WTC11 (cell line): ENCODE measurements around the gene LAMC3. TPM values are rescaled to one million over a fixed set of nuclear protein-coding genes. Genes with fewer than 3 reads are reported as not detected.
A peak's percentile ranks its signal among the peaks of the same experiment; 100 is the strongest.

ENCODE experiments used
- ATAC-seq: fragments of 200-7000 bp; cut with Tn5 transposase; 2 replicates; pipeline ENCODE4 v1.10.0; 2021; ENCODE audit warnings: mild to moderate bottlenecking, moderate library complexity
- CTCF ChIA-PET: fragments of 300-600 bp; sonication (Branson Sonifier 250); formaldehyde crosslinking; loops from one replicate; lab custom pipeline; 2021; ENCODE audit warnings: antibody characterized with exemption; lab: Charles Lee
- POLR2A ChIA-PET: fragments of 350-600 bp; sonication (Branson Sonifier 250); formaldehyde crosslinking; loops from one replicate; lab custom pipeline; 2021; ENCODE audit warnings: antibody characterized with exemption; lab: Charles Lee
- DNase-seq: peaks from one replicate; pipeline ENCODE4 v3.0.0; 2021; ENCODE audit warnings: low spot score
- H3K27ac Mint-ChIP-seq: 2 replicates; pipeline ENCODE4 v1.8.0; 2021; ENCODE audit warnings: mixed read lengths
- H3K27me3 Mint-ChIP-seq: 2 replicates; pipeline ENCODE4 v1.8.0; 2021; ENCODE audit warnings: low read depth, mild to moderate bottlenecking, moderate library complexity, mixed read lengths
- H3K36me3 Mint-ChIP-seq: 2 replicates; pipeline ENCODE4 v1.8.0; 2021; ENCODE audit warnings: mixed read lengths
- H3K4me1 Mint-ChIP-seq: 2 replicates; pipeline ENCODE4 v1.8.0; 2022; ENCODE audit warnings: mixed read lengths
- H3K4me3 Mint-ChIP-seq: 2 replicates; pipeline ENCODE4 v1.8.0; 2021; ENCODE audit warnings: mild to moderate bottlenecking, moderate library complexity, mixed read lengths
- H3K9me3 Mint-ChIP-seq: 2 replicates; pipeline ENCODE4 v1.8.0; 2021; ENCODE audit warnings: mixed read lengths
- CREB1 ChIP-seq: sonication (generic); formaldehyde crosslinking; IDR thresholded peaks from 2 replicates; pipeline ENCODE4 v1.8.0; 2023; ENCODE audit warnings: mild to moderate bottlenecking, missing genetic modification reagents
- FOXP1 ChIP-seq: sonication (generic); formaldehyde crosslinking; IDR thresholded peaks from 2 replicates; pipeline ENCODE4 v1.8.0; 2022; ENCODE audit warnings: missing genetic modification reagents, mild to moderate bottlenecking, moderate library complexity, borderline replicate concordance
- GTF2I ChIP-seq: fragments of 250-450 bp; sonication (Bioruptor Pico); conservative IDR thresholded peaks from 2 replicates; pipeline ENCODE4 v1.4.0; 2021; ENCODE audit warnings: mild to moderate bottlenecking
- IRF2 ChIP-seq: sonication (generic); formaldehyde crosslinking; IDR thresholded peaks from 2 replicates; pipeline ENCODE4 v1.8.0; 2022; ENCODE audit warnings: low read depth, missing genetic modification reagents, borderline replicate concordance
- JAZF1 ChIP-seq: fragments of 250-450 bp; sonication (Bioruptor Pico); IDR thresholded peaks from 2 replicates; pipeline ENCODE4 v1.9.0; 2021; ENCODE audit warnings: moderate library complexity, mild to moderate bottlenecking, inconsistent platforms
- JUN ChIP-seq: sonication (generic); formaldehyde crosslinking; IDR thresholded peaks from 2 replicates; pipeline ENCODE4 v1.8.0; 2023; ENCODE audit warnings: mild to moderate bottlenecking, missing genetic modification reagents
- MXD4 ChIP-seq: fragments of 250-450 bp; sonication (Bioruptor Pico); IDR thresholded peaks from 2 replicates; pipeline ENCODE4 v1.8.0; 2021; ENCODE audit warnings: mild to moderate bottlenecking, moderate library complexity, borderline replicate concordance
- MYBL2 ChIP-seq: sonication (generic); formaldehyde crosslinking; IDR thresholded peaks from 2 replicates; pipeline ENCODE4 v1.8.1; 2023; ENCODE audit warnings: mild to moderate bottlenecking, moderate library complexity, missing genetic modification reagents
- SP1 ChIP-seq: sonication (generic); formaldehyde crosslinking; conservative IDR thresholded peaks from 2 replicates; pipeline ENCODE4 v1.8.1; 2022; ENCODE audit warnings: missing genetic modification reagents
- ZNF138 ChIP-seq: sonication (generic); formaldehyde crosslinking; conservative IDR thresholded peaks from 2 replicates; pipeline ENCODE4 v1.8.1; 2022; ENCODE audit warnings: mild to moderate bottlenecking, moderate library complexity, missing genetic modification reagents
- ZNF671 ChIP-seq: fragments of 250-450 bp; sonication (Bioruptor Pico); IDR thresholded peaks from 2 replicates; pipeline ENCODE4 v1.8.0; 2021; ENCODE audit warnings: mild to moderate bottlenecking
- total RNA-seq: library from RNA; stranded (reverse); gene quantifications from 3 replicates; pipeline ENCODE4 v1.2.3, GENCODE V29; 2021
- TF ChIP-seq, protein P1 (sequence below): sonication (generic); formaldehyde crosslinking; IDR thresholded peaks from 2 replicates; pipeline ENCODE4 v1.8.1; 2022; ENCODE audit warnings: low read depth, missing genetic modification reagents, borderline replicate concordance
- TF ChIP-seq, protein P2 (sequence below): fragments of 200-600 bp; IDR thresholded peaks from 2 replicates; pipeline ENCODE4 v1.8.0; 2022; ENCODE audit warnings: antibody characterized with exemption
- TF ChIP-seq, protein P3 (sequence below): sonication (generic); formaldehyde crosslinking; IDR thresholded peaks from 2 replicates; pipeline ENCODE4 v1.8.0; 2022; ENCODE audit warnings: missing genetic modification reagents
- TF ChIP-seq, protein P4 (sequence below): fragments of 250-450 bp; sonication (Bioruptor Pico); IDR thresholded peaks from 2 replicates; pipeline ENCODE4 v1.9.0; 2021; ENCODE audit warnings: mild to moderate bottlenecking
- TF ChIP-seq, protein P5 (sequence below): fragments of 250-450 bp; sonication (Bioruptor Pico); conservative IDR thresholded peaks from 2 replicates; pipeline ENCODE4 v1.9.0; 2021; ENCODE audit warnings: mild to moderate bottlenecking

The LAMC3 gene
- total RNA-seq, 1 experiment from 2014 or later, result 50.9 TPM

DNA sequence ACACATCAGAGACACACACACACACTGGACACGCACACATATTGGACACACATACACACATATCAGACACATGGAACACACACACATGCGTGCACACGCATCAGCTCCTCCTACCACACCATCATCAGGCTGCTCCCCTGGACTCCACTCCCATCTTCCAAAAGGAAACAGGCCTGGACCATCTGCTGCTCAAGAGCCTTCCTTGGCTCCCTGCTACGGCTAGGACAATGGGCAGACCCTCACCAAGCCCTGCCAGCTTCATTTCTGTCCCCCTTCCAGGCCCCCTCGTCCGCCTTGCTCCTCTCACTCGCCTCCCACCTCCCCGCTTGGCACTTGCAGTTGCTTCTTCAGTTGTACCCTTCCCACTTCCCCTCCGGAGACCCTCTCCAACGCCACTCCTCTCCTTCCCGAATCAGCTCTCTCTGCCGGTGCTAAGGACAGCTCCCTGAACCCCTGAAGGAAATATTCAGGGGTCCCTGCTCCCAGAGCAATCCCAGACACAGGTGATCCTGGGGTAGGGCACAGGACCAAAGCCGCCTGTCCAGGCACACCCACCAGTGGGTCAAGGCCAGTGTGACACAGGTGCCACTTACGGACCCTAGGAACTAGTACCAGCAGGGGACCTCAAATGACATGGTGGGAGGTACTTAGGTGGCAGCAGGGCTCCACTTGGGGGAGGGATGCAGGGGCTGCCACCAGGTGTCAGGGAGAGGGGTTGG lies 12.1 kb upstream of the LAMC3 start:
- Mint-ChIP-seq H3K27ac (no peak overlapping the region), H3K9me3 (no peaks in the 10 kb centered on the region), H3K36me3 (no peaks in the 10 kb centered on the region), H3K4me3 (no peak overlapping the region), H3K27me3 (peaks cover 14% of the 10 kb centered on the region), H3K4me1 (peaks cover 7% of the 10 kb centered on the region)
- ChIA-PET POLR2A (interaction anchor here (1.0 kb wide), 1 partner anchor 97 kb away, joined by 3 read pairs; no protein-coding TSS in a partner anchor), CTCF (interaction anchor here (0.9 to 2.5 kb wide), 11 partner anchors 13 to 290 kb away, joined by 3 to 24 read pairs (median 9); no protein-coding TSS in a partner anchor)
- ATAC-seq (no peak), DNase-seq (no peak)
- no peak for TF ChIP-seq ZNF138

DNA sequence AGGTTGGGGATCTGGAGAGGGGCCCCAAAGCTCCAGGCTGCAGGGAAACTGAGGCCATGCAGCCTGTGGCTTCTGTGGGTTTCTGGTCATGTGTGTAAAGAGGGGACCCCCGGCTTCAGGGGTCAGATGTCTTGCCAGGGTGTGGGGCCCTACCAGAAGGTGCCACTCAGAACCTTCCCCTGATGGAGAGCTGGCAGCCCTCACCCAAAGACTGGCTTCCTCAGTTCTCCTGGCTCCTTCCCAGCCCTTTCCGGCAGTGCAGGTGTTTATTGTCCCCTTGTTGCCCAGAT lies 11.6 kb upstream of the LAMC3 start:
- DNase-seq (no peak), ATAC-seq (no peak)
- Mint-ChIP-seq H3K4me1 (peaks cover 4% of the 10 kb centered on the region; the same call in 1 of the 2 replicates), H3K27me3 (peaks cover 14% of the 10 kb centered on the region), H3K4me3 (no peak overlapping the region), H3K27ac (no peak overlapping the region), H3K9me3 (no peaks in the 10 kb centered on the region), H3K36me3 (no peaks in the 10 kb centered on the region)
- ChIA-PET POLR2A (interaction anchor here (1.0 kb wide), 1 partner anchor 97 kb away, joined by 3 read pairs; no protein-coding TSS in a partner anchor), CTCF (interaction anchor here (0.9 to 2.9 kb wide), 15 partner anchors 14 to 297 kb away, joined by 3 to 80 read pairs (median 11); no protein-coding TSS in a partner anchor)
- TF ChIP-seq ZNF671 (CRISPR knock-in tag) (no peak), GTF2I (CRISPR knock-in tag) (no peak)
- TF ChIP-seq, protein P1, sequence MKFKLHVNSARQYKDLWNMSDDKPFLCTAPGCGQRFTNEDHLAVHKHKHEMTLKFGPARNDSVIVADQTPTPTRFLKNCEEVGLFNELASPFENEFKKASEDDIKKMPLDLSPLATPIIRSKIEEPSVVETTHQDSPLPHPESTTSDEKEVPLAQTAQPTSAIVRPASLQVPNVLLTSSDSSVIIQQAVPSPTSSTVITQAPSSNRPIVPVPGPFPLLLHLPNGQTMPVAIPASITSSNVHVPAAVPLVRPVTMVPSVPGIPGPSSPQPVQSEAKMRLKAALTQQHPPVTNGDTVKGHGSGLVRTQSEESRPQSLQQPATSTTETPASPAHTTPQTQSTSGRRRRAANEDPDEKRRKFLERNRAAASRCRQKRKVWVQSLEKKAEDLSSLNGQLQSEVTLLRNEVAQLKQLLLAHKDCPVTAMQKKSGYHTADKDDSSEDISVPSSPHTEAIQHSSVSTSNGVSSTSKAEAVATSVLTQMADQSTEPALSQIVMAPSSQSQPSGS (CRISPR knock-in tag), result no peak

DNA sequence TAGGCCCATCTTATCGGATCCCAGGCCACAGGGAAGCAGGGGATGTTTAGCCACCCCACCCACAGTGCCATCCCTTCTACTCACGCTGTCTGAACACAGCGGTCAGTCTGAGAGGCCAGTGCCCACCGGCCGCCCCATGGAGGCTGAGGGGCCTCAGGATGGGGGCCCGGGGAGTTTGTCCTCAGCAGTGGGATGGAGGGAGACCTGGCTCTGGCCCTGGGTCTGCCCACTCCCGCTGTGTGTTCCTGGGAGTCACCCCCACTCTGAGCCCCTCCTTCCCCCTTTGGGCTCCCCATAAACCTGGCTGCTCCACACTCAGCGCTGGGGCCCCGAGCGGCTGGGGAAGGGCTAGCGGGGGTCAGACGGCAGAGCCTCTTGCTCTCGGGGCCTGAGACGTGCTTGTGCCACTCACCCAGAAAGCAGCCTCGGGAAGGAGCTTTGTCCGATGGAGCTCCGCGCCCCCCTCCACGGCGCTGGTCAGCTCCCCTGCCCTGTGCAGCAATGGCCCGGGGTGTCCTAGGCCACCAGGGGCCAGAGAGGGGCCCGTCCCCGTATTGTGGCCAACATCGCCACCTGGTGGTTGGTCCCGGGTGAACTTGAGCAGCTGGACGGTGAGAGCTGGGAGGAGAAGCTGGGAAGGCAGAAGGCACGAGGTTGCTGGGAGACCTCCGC lies 10.9 kb upstream of the LAMC3 start:
- peak; percentile 96 for DNase-seq
- peak; percentile 90 for ATAC-seq
- Mint-ChIP-seq H3K36me3 (no peaks in the 10 kb centered on the region), H3K27ac (no peak overlapping the region), H3K9me3 (no peaks in the 10 kb centered on the region), H3K27me3 (peaks cover 14% of the 10 kb centered on the region), H3K4me3 (no peak overlapping the region), H3K4me1 (peaks cover 3% of the 10 kb centered on the region; the same call in 1 of the 2 replicates)
- ChIA-PET CTCF (interaction anchor here (0.5 to 2.9 kb wide), 81 partner anchors 8 to 537 kb away, joined by 3 to 80 read pairs (median 5); partner anchors contain the start of genes AIF1L, EXOSC2, LAMC3 and NUP214), POLR2A (interaction anchor here (0.9 kb wide), 1 partner anchor 306 kb away, joined by 3 read pairs; no protein-coding TSS in a partner anchor)
- TF ChIP-seq, protein P2, sequence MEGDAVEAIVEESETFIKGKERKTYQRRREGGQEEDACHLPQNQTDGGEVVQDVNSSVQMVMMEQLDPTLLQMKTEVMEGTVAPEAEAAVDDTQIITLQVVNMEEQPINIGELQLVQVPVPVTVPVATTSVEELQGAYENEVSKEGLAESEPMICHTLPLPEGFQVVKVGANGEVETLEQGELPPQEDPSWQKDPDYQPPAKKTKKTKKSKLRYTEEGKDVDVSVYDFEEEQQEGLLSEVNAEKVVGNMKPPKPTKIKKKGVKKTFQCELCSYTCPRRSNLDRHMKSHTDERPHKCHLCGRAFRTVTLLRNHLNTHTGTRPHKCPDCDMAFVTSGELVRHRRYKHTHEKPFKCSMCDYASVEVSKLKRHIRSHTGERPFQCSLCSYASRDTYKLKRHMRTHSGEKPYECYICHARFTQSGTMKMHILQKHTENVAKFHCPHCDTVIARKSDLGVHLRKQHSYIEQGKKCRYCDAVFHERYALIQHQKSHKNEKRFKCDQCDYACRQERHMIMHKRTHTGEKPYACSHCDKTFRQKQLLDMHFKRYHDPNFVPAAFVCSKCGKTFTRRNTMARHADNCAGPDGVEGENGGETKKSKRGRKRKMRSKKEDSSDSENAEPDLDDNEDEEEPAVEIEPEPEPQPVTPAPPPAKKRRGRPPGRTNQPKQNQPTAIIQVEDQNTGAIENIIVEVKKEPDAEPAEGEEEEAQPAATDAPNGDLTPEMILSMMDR, result peak; percentile 83
- TF ChIP-seq JUN (CRISPR knock-in tag), result no peak
- no peak for TF ChIP-seq MXD4
- no peak for TF ChIP-seq CREB1 (CRISPR knock-in tag)
- TF ChIP-seq, protein P3, sequence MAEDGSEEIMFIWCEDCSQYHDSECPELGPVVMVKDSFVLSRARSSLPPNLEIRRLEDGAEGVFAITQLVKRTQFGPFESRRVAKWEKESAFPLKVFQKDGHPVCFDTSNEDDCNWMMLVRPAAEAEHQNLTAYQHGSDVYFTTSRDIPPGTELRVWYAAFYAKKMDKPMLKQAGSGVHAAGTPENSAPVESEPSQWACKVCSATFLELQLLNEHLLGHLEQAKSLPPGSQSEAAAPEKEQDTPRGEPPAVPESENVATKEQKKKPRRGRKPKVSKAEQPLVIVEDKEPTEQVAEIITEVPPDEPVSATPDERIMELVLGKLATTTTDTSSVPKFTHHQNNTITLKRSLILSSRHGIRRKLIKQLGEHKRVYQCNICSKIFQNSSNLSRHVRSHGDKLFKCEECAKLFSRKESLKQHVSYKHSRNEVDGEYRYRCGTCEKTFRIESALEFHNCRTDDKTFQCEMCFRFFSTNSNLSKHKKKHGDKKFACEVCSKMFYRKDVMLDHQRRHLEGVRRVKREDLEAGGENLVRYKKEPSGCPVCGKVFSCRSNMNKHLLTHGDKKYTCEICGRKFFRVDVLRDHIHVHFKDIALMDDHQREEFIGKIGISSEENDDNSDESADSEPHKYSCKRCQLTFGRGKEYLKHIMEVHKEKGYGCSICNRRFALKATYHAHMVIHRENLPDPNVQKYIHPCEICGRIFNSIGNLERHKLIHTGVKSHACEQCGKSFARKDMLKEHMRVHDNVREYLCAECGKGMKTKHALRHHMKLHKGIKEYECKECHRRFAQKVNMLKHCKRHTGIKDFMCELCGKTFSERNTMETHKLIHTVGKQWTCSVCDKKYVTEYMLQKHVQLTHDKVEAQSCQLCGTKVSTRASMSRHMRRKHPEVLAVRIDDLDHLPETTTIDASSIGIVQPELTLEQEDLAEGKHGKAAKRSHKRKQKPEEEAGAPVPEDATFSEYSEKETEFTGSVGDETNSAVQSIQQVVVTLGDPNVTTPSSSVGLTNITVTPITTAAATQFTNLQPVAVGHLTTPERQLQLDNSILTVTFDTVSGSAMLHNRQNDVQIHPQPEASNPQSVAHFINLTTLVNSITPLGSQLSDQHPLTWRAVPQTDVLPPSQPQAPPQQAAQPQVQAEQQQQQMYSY, result no peak
- TF ChIP-seq MYBL2 (CRISPR knock-in tag), result 0 out of 2 replicates have a peak, but pooled peaks have one; percentile 43
- TF ChIP-seq JAZF1 (CRISPR knock-in tag), result no peak
- no peak for TF ChIP-seq IRF2 (CRISPR knock-in tag)
- TF ChIP-seq SP1 (CRISPR knock-in tag), result peak; percentile 42; the same call in 1 of the 2 replicates
- TF ChIP-seq FOXP1 (CRISPR knock-in tag), result peak; percentile 78; the same call in 1 of the 2 replicates
- TF ChIP-seq, protein P4, sequence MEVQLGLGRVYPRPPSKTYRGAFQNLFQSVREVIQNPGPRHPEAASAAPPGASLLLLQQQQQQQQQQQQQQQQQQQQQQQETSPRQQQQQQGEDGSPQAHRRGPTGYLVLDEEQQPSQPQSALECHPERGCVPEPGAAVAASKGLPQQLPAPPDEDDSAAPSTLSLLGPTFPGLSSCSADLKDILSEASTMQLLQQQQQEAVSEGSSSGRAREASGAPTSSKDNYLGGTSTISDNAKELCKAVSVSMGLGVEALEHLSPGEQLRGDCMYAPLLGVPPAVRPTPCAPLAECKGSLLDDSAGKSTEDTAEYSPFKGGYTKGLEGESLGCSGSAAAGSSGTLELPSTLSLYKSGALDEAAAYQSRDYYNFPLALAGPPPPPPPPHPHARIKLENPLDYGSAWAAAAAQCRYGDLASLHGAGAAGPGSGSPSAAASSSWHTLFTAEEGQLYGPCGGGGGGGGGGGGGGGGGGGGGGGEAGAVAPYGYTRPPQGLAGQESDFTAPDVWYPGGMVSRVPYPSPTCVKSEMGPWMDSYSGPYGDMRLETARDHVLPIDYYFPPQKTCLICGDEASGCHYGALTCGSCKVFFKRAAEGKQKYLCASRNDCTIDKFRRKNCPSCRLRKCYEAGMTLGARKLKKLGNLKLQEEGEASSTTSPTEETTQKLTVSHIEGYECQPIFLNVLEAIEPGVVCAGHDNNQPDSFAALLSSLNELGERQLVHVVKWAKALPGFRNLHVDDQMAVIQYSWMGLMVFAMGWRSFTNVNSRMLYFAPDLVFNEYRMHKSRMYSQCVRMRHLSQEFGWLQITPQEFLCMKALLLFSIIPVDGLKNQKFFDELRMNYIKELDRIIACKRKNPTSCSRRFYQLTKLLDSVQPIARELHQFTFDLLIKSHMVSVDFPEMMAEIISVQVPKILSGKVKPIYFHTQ (CRISPR knock-in tag), result no peak
- TF ChIP-seq, protein P5, sequence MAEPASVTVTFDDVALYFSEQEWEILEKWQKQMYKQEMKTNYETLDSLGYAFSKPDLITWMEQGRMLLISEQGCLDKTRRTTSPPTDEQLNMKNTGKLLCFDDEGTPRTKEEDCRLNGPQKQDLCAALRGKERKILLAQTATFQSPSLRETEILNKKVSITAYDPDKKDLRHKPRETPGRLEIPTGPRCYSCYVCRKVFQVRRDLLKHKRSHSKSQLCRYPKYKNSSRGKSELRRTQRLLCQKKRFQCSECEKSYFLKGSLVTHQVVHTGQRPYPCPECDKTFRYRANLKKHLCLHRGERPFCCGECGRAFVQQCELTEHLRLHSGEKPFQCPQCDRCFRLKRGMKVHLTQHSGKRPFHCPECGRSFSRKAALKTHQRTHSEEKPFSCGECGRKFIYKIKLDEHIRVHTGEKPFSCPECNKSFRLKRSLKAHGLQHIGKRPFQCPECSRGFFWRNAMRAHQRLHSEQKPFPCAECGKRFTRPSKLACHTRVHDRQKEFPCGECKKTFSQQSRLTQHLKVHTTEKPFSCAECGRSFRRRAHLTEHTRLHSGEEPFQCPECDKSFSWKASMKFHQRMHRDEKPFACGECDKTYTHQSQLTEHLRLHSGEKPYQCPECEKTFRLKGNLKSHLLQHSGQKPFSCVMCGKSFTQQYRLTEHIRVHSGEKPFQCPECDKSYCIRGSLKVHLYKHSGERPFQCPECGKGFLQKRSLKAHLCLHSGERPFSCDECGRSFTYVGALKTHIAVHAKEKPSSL, result no peak
